Measurements from ENCODE around the gene CFAP58.
"Not testable (repeated sequence)": the region's sequence is repeated elsewhere in the genome, so short reads cannot be mapped to it uniquely, and the experiment has no call there.

The CFAP58 gene

GRCh38 chr10:104434601-104435000 lies 81.0 kb downstream of the CFAP58 start:
- no peak for DNase-seq (ENCODE audit: low read depth, low spot score)

DNA sequence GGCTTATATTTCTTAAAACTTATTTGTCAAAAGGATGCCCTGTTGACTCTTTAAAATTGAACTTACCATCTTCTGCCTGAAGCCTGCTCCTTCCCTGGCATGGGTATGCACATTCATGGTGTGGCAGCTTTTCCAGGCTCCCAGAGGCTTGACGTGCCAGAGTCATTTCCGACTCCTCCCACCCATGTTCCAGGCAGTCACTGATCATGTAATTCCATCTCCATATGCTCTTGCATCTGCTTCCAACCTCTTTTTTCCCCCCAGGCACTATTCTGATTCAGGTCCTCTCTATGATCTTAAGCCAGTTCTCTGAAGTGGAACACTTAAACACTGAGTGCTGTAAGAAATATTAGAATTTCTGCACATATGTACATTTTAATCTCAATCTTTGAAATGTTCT lies 82.2 kb downstream of the CFAP58 start:
- no peak for DNase-seq (ENCODE audit: low read depth, low spot score)

- no peak for DNase-seq (ENCODE audit: low read depth, low spot score)
These were observed 83.6 kb downstream of the CFAP58 start for GRCh38 chr10:104437226-104437625.

GRCh38 chr10:104440221-104440620 lies 86.6 kb downstream of the CFAP58 start:
- DNase-seq (ENCODE audit: low read depth, low spot score) = no peak

DNA sequence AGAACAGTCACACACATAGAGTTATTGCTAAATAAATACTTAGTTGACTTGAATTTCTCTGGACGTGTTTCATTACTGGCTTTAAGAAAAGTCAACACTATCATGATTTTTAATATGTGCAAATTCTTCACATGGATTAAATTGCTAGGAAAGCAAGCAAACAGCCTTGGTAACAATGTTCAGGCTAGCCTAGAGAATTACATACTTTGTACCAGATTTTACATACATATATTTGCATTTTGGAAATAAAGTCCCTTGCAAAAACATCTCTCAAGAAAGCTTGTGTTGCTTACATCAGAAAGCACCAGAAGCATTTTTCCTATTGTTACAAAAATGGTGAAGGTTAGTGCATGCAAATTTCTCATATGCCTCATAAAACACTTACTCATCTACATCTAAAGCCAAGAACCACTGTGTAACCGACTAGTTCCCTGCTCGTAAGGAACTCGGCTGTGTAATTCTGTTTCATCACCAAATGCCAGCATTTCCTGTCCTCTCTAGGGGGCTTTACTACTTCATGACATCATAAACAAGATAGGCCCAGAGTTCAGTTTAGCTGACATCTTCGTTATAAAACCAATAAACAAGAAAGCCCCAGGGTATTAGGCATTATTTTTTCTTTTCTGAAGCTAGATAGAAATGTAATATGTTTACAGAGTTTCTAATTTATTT lies 87.8 kb downstream of the CFAP58 start:
- no peak for DNase-seq (ENCODE audit: low read depth, low spot score)

- DNase-seq (ENCODE audit: low read depth, low spot score) = no peak
These were observed 91.7 kb downstream of the CFAP58 start for GRCh38 chr10:104445359-104445758.

DNA sequence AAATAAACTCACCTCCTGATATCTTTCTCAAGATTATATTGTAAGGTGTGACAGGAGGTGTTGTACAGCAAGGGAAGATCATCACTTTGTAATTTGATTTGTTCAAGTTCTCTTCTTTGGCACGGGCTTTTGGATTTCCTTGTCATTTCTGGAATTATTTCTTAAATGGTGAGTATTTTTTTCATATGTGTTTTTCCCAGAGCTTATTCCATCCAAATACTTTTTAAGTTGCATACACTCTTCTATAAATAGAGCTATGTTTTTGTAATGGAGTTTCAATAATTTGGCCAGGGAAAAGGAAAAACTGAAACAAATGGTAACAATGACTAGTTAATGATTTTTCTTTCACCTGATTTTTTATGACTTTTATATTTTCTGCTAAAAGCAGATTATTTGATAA lies 92.5 kb downstream of the CFAP58 start:
- no peak for DNase-seq (ENCODE audit: low read depth, low spot score)

- no peak for DNase-seq (ENCODE audit: low read depth, low spot score)
These were observed 93.7 kb downstream of the CFAP58 start for GRCh38 chr10:104447331-104447730.

GRCh38 chr10:104447906-104448305 lies 94.3 kb downstream of the CFAP58 start:
- DNase-seq (ENCODE audit: low read depth, low spot score) = no peak

GRCh38 chr10:104449391-104449790 lies 95.8 kb downstream of the CFAP58 start:
- no peak for DNase-seq (ENCODE audit: low read depth, low spot score)

- no peak for DNase-seq (ENCODE audit: low read depth, low spot score)
These were observed 96.9 kb downstream of the CFAP58 start for GRCh38 chr10:104450490-104450889.

DNA sequence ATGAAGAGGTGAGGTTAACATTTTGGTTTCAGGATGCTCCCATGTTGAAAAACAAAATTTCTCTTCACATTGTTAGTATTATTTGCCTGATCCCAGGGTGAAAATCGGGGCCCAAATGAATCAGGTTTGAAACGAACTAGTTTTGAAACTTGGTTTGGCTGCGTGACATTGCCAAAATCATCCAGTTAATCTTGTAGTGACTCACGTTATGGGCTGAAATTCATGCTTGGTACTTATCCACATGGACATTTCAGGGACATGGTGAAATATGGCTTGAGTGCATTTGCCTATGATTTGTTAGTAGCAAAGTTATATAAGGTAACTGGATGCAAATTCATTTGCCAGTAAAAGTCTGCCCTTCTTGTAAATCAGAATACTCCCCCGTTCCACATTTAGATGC lies 97.3 kb downstream of the CFAP58 start:
- no peak for DNase-seq (ENCODE audit: low read depth, low spot score)

- no peak for DNase-seq (ENCODE audit: low read depth, low spot score)
These were observed 99.3 kb downstream of the CFAP58 start for GRCh38 chr10:104452977-104453376.

- no peak for DNase-seq (ENCODE audit: low read depth, low spot score)
These were observed 103.3 kb downstream of the CFAP58 start for GRCh38 chr10:104456802-104457542.

- no peak for DNase-seq (ENCODE audit: low read depth, low spot score)
These were observed 103.9 kb downstream of the CFAP58 start for GRCh38 chr10:104457543-104457828.

GRCh38 chr10:104465575-104465974 lies 111.9 kb downstream of the CFAP58 start:
- DNase-seq (ENCODE audit: low read depth, low spot score) = not testable (repeated sequence)

- DNase-seq (ENCODE audit: low read depth, low spot score) = not testable (repeated sequence)
These were observed 115.2 kb downstream of the CFAP58 start for GRCh38 chr10:104468818-104469217.

GRCh38 chr10:104472505-104472904 lies 118.9 kb downstream of the CFAP58 start:
- peak; percentile 14 for DNase-seq (ENCODE audit: low read depth, low spot score)

GRCh38 chr10:104472957-104473745 lies 119.5 kb downstream of the CFAP58 start:
- no peak for DNase-seq (ENCODE audit: low read depth, low spot score)

DNA sequence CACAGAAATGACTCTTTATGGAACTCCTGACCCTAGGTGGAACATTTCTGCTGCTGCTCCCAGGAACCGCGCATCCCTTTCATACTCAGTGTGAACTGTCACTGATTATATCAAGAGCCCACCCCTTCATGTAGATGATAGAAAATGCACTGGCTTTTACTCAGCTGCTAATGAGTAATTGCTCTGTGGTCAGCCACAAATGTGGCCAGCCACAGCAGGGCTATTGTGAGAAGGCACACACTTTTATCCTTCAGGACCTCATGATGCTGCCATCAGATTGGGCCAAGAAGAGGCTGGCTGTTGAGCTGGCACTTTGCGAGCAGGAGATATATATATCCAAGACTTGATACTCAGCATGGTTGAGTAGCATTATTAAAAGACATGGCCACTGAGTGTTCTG lies 124.7 kb downstream of the CFAP58 start:
- DNase-seq (ENCODE audit: low read depth, low spot score) = no peak

GRCh38 chr10:104479906-104480593 lies 126.4 kb downstream of the CFAP58 start:
- no peak for DNase-seq (ENCODE audit: low read depth, low spot score)

- no peak for DNase-seq (ENCODE audit: low read depth, low spot score)
These were observed 127.2 kb downstream of the CFAP58 start for GRCh38 chr10:104480797-104481196.
